Neural cell (in vitro differentiated cells): ENCODE results near the gene LORICRIN. TPM values are rescaled to one million over a fixed set of nuclear protein-coding genes. Genes with fewer than 3 reads are reported as not detected.

Experiments
- H2AFZ ChIP-seq: fragments of 200-600, 300-800 bp; sonication (generic), shearing (Covaris generic); 2 replicates; pipeline ENCODE4 v1.6.0; 2014; ENCODE audit warnings: low read depth, mild to moderate bottlenecking, antibody characterized with exemption, low read length, moderate library complexity
- H3F3A ChIP-seq: fragments of 200-600 bp; shearing (Covaris generic); 2 replicates; pipeline ENCODE4 v1.6.1; 2016; ENCODE audit warnings: mild to moderate bottlenecking, moderate library complexity, mixed read lengths, antibody characterized with exemption, low read length; ENCODE audit not compliant: insufficient read depth, poor library complexity, severe bottlenecking
- H3K27ac ChIP-seq: fragments of 200-600, 300-800 bp; sonication (generic), shearing (Covaris generic); 2 replicates; pipeline ENCODE4 v1.5.1; 2014; ENCODE audit warnings: mild to moderate bottlenecking, low read length, moderate library complexity
- H3K27me3 ChIP-seq: fragments of 300-800, 200-600 bp; sonication (generic), shearing (Covaris generic); 2 replicates; pipeline ENCODE4 v1.6.0; 2014; ENCODE audit warnings: mild to moderate bottlenecking, low read depth, low read length, moderate library complexity; ENCODE audit not compliant: insufficient read depth
- H3K36me3 ChIP-seq: fragments of 300-800, 200-600 bp; sonication (generic), shearing (Covaris generic); 2 replicates; pipeline ENCODE4 v1.5.1; 2014; ENCODE audit warnings: mild to moderate bottlenecking, antibody characterized with exemption, low read length, moderate library complexity; ENCODE audit not compliant: insufficient read depth
- H3K4me2 ChIP-seq: fragments of 300-800, 200-600 bp; sonication (generic), shearing (Covaris generic); 2 replicates; pipeline ENCODE4 v1.6.0; 2014; ENCODE audit warnings: mild to moderate bottlenecking, low read length
- H3K4me3 ChIP-seq: fragments of 300-800, 200-600 bp; sonication (generic), shearing (Covaris generic); 2 replicates; pipeline ENCODE4 v1.5.1; 2014; ENCODE audit warnings: mild to moderate bottlenecking, low read length, moderate library complexity
- H3K79me2 ChIP-seq: fragments of 200-600 bp; shearing (Covaris generic); replicated peaks from 2 replicates; pipeline ENCODE4 v1.6.0; 2014; ENCODE audit warnings: mild to moderate bottlenecking, low read length, moderate library complexity; ENCODE audit not compliant: insufficient read depth
- H3K9ac ChIP-seq: fragments of 300-800, 200-600 bp; sonication (generic), shearing (Covaris generic); 2 replicates; pipeline ENCODE4 v1.6.1; 2016; ENCODE audit warnings: mild to moderate bottlenecking, low read length, mixed read lengths
- H3K9me2 ChIP-seq: fragments of 200-600 bp; shearing (Covaris generic); 2 replicates; pipeline ENCODE4 v1.6.1; 2016; ENCODE audit warnings: mild to moderate bottlenecking, low read length, mixed read lengths; ENCODE audit not compliant: insufficient read depth
- H3K9me3 ChIP-seq: fragments of 200-600, 300-800 bp; sonication (generic), shearing (Covaris generic); 2 replicates; pipeline ENCODE4 v1.6.1; 2016; ENCODE audit warnings: mild to moderate bottlenecking, mixed run types, low read length, moderate library complexity, mixed read lengths
- H4K20me1 ChIP-seq: fragments of 200-600 bp; shearing (Covaris generic); 2 replicates; pipeline ENCODE4 v1.6.1; 2016; ENCODE audit warnings: mild to moderate bottlenecking, mixed run types; ENCODE audit not compliant: insufficient read depth
- CTCF ChIP-seq: fragments of 450-650 bp; IDR thresholded peaks from 2 replicates; pipeline ENCODE4 v1.5.1; 2014; ENCODE audit warnings: antibody characterized with exemption, mild to moderate bottlenecking, moderate library complexity; ENCODE audit not compliant: poor library complexity, severe bottlenecking
- EP300 ChIP-seq: fragments of 450-650 bp; conservative IDR thresholded peaks from 2 replicates; pipeline ENCODE4 v1.6.1; 2014; ENCODE audit warnings: antibody characterized with exemption, mild to moderate bottlenecking, moderate library complexity; ENCODE audit not compliant: poor library complexity, severe bottlenecking
- EZH2 ChIP-seq: fragments of 200-600, 300-800 bp; shearing (Covaris generic), sonication (generic); IDR thresholded peaks from 2 replicates; pipeline ENCODE4 v1.6.1; 2014; ENCODE audit warnings: antibody characterized with exemption, low read length, borderline replicate concordance, mild to moderate bottlenecking; ENCODE audit not compliant: insufficient read depth, poor library complexity, severe bottlenecking
- MXI1 ChIP-seq: fragments of 450-650 bp; conservative IDR thresholded peaks from 2 replicates; pipeline ENCODE4 v1.6.1; 2014; ENCODE audit warnings: antibody characterized with exemption, mild to moderate bottlenecking; ENCODE audit not compliant: poor library complexity, severe bottlenecking
- POLR2AphosphoS5 ChIP-seq: IDR thresholded peaks from 2 replicates; pipeline ENCODE4 v1.6.1; 2012
- RAD21 ChIP-seq: fragments of 450-650 bp; conservative IDR thresholded peaks from 2 replicates; pipeline ENCODE4 v1.6.1; 2014; ENCODE audit warnings: antibody characterized with exemption, mild to moderate bottlenecking, moderate library complexity
- REST ChIP-seq: IDR thresholded peaks from 2 replicates; pipeline ENCODE4 v1.6.1; 2012; ENCODE audit warnings: borderline replicate concordance
- SMC3 ChIP-seq: fragments of 450-650 bp; conservative IDR thresholded peaks from 2 replicates; pipeline ENCODE4 v1.6.1; 2014; ENCODE audit warnings: antibody characterized with exemption, mild to moderate bottlenecking, moderate library complexity; ENCODE audit not compliant: poor library complexity
- TAF1 ChIP-seq: IDR thresholded peaks from 2 replicates; pipeline ENCODE4 v1.6.1; 2012; ENCODE audit warnings: low read depth
- polyA plus RNA-seq: library from polyadenylated mRNA; depleted of rRNA; stranded (reverse); fragments of >200 nt; gene quantifications from 2 replicates; pipeline ENCODE4 v1.2.3, GENCODE V29; 2014

The LORICRIN gene
- polyA plus RNA-seq, 1 donor from 2014 or later: 1.3 TPM

GRCh38 chr1:153246018-153246417 lies 13.5 kb upstream of the LORICRIN start:
- Histone ChIP-seq H3K27ac (no peak overlapping the region), H3F3A (no peaks in the 10 kb centered on the region), H3K9me2 (no peaks in the 10 kb centered on the region), H3K79me2 (no peaks in the 10 kb centered on the region), H3K4me3 (no peak overlapping the region), H3K9ac (no peak overlapping the region), H3K36me3 (no peaks in the 10 kb centered on the region), H4K20me1 (no peaks in the 10 kb centered on the region), H3K27me3 (no peaks in the 10 kb centered on the region), H3K4me2 (no peak overlapping the region), H3K9me3 (no peaks in the 10 kb centered on the region), H2AFZ (no peak overlapping the region)
- TF ChIP-seq EP300 (no peak), SMC3 (no peak), POLR2AphosphoS5 (no peak), REST (no peak), MXI1 (no peak), EZH2 (no peak), CTCF (no peak), RAD21 (no peak), TAF1 (no peak)

GRCh38 chr1:153246825-153247224 lies 12.7 kb upstream of the LORICRIN start:
- Histone ChIP-seq H3F3A (no peaks in the 10 kb centered on the region), H3K9me3 (no peaks in the 10 kb centered on the region), H4K20me1 (no peaks in the 10 kb centered on the region), H3K9me2 (no peaks in the 10 kb centered on the region), H3K36me3 (no peaks in the 10 kb centered on the region), H3K79me2 (no peaks in the 10 kb centered on the region), H3K27ac (no peak overlapping the region), H2AFZ (no peak overlapping the region), H3K27me3 (no peaks in the 10 kb centered on the region), H3K9ac (no peak overlapping the region), H3K4me2 (no peak overlapping the region), H3K4me3 (no peak overlapping the region)
- TF ChIP-seq TAF1 (no peak), RAD21 (no peak), EZH2 (no peak), EP300 (no peak), MXI1 (no peak), CTCF (no peak), SMC3 (no peak), REST (no peak), POLR2AphosphoS5 (no peak)
